ENCODE measurements around the gene HYAL3.
"Not testable (repeated sequence)": the region's sequence is repeated elsewhere in the genome, so short reads cannot be mapped to it uniquely, and the experiment has no call there.

The HYAL3 gene

GRCh38 chr3:50316657-50317242 is 17.5 kb upstream of the HYAL3 start:
- in situ Hi-C loops (cut with MboI; ENCODE audit: low sequenced_read_pairs) = no loop called here

DNA sequence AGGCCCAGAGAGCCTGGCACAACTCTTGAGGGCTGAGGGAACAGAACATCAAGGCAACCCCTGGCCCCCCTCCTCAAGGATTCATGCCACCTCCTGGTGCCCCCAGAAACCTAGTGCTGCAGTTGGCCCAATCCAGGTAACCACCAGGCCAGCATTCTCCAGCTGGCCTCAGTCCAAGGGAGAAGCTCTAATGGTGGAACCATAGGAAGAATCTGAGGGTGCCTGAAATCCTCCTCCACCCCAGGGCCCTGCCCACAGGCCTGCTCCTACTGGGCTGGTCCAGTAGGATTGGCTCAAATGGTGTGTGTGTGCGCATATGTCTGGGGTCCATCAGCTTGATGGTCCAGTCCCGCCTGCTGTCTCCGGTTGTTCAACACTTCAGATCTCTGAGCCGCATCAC is 15.6 kb upstream of the HYAL3 start:
- in situ Hi-C loops (cut with MboI; ENCODE audit: low sequenced_read_pairs) = no loop called here

DNA sequence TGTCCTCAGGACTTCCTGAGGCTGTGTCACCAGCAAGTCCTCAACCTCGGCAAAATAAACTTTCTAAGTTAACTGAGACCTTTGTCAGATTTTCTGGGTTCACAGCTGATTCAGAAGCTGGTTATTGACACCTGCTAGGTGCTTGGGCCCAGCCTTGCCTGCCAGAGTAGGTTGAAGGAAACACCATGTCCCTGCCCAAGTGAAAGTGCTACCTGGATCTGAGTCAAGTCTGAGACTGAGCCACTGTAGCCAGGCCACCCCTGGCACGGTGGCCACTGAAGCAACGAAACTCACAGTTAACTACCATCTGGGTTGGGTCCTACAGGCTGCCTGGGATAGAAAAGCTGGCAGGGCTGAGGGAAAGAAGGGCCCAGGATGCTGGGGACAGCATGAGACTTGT is 15.1 kb upstream of the HYAL3 start:
- in situ Hi-C loops (cut with MboI; ENCODE audit: low sequenced_read_pairs) = no loop called here

GRCh38 chr3:50312041-50312440 is 12.8 kb upstream of the HYAL3 start:
- in situ Hi-C loops (cut with MboI; ENCODE audit: low sequenced_read_pairs) = not testable (repeated sequence)

GRCh38 chr3:50304601-50305000 is 5.4 kb upstream of the HYAL3 start:
- in situ Hi-C loops (cut with MboI; ENCODE audit: low sequenced_read_pairs) = no loop called here

DNA sequence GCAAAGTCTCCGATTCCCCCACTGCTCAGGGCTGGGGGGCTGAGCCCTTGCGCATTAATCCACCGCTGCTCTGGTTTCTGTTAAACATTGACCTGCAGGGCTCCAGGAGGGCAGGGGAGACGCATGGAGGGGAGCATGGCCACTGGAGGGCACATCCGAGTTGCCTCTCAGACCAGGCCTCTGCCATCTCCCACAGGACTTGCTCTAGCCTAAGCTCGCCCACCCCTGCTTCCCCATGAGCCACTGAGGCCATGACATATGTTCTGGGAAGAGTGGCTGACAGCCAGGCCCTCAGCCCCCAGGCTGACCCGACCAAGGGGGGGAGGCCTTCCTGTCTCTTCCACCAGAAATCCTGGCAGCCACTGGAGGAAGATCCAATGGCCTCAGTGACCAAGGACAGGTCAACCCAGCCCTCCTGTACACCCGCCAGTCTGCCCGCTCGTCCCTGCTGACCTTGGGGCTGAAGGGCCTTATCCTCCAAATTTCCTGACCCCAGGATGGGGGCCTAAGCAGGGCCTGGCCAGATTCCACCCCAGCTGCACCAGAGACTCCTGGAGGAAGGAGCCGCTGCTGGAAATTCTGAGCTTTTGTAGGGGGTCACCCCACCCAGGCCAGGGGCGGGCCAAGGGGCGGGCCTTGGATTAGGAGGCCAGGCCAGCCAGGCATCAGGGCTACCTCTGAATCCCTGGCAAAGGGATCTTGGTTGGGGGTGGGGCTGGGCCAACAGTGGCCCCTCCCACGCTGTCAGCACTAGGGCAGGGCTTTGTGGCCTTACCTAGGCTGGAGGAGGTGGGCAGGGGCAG is 4.0 kb upstream of the HYAL3 start, which contains the start of gene HYAL1:
HYAL1 (minus strand) TSS at position 562 of the 803 bp plus-strand sequence. CDS start 618 bp downstream, outside the sequence.
- in situ Hi-C loops (cut with MboI; ENCODE audit: low sequenced_read_pairs) = no loop called here

- in situ Hi-C loops (cut with MboI; ENCODE audit: low sequenced_read_pairs) = no loop called here
Measured at GRCh38 chr3:50302095-50303012, 3.1 kb upstream of the HYAL3 start.

DNA sequence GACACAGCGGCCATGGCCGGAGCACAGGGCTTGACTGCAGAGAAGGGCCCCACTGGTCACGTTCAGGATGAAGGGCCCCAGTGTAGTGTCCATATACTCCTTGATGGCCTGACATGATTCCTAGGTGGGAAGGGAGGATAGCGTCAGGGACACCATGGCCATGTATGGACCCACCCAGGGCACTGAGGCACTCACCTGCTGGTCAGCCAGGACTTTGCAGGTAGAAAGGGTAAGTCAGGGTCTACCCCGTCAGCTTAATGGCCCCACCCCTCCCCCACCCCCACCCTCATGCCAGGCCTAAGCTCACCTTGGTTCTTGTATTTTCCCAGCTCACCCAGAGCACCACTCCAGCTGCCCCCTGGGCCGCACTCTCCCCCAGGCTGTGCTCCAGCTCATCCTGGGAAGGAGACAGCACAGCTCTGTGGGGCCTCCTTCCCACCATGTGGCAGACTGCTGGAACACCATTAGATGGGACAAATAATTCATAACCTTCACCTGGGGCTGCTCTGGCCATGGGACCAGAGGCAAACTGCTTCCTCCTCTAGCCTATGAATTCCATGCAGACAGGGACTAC is 1.6 kb upstream of the HYAL3 start:
- in situ Hi-C loops (cut with MboI; ENCODE audit: low sequenced_read_pairs) = no loop called here

GRCh38 chr3:50299929-50300680 is 900 bp upstream of the HYAL3 start:
- in situ Hi-C loops (cut with MboI; ENCODE audit: low sequenced_read_pairs) = no loop called here

DNA sequence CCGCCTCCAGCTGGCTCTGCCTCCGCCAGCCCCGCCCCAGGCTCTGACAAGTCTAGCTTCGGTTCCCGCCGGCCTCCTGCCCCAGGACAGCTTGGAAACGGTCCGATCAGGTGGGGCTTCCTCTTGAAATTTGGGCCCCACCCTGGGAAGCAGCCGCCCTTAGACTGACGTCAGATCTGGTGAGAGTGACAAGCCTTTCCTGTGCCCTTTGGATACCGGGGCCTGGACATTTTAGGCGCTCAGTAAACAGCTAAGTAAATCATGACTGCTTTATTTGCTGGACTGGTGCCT is 378 bp upstream of the HYAL3 start:
- in situ Hi-C loops (cut with MboI; ENCODE audit: low sequenced_read_pairs) = no loop called here

- in situ Hi-C loops (cut with MboI; ENCODE audit: low sequenced_read_pairs) = no loop called here
Measured at GRCh38 chr3:50297896-50298725, 1.1 kb downstream of the HYAL3 start.

GRCh38 chr3:50297384-50297775 is 1.8 kb downstream of the HYAL3 start:
- in situ Hi-C loops (cut with MboI; ENCODE audit: low sequenced_read_pairs) = no loop called here

DNA sequence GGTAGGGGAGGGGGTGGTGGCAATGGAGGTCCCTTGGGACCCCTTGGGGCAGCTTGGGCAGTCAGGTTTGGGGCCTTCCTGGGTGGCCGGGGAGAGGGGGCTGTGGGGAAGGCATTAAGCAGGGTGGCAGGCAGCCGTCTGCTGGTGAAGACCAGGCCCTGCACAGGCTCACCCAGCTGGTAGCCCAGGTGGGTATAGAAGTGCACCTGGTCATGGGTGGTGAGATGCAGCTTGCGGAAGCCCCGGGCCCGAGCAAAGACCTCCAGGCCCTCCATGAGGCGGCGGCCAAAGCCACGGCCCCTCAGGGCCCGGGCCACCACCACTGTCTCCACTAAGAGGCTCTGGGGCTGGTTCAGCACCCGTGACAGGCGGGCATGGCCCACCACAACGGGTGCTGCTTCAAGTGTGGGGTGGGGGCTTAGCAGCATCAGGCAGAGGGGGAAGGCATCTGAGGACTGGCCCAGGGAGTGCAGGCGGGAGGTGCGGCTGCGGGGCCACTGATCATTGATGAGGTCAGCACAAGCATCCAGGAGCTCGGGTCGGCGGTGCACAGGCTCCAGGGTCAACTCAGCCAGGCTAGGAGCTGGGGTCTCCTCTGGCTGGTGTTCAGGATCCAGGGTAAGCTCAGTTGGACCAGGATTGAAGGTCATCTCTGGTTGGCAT is 2.4 kb downstream of the HYAL3 start:
- in situ Hi-C loops (cut with MboI; ENCODE audit: low sequenced_read_pairs) = no loop called here

DNA sequence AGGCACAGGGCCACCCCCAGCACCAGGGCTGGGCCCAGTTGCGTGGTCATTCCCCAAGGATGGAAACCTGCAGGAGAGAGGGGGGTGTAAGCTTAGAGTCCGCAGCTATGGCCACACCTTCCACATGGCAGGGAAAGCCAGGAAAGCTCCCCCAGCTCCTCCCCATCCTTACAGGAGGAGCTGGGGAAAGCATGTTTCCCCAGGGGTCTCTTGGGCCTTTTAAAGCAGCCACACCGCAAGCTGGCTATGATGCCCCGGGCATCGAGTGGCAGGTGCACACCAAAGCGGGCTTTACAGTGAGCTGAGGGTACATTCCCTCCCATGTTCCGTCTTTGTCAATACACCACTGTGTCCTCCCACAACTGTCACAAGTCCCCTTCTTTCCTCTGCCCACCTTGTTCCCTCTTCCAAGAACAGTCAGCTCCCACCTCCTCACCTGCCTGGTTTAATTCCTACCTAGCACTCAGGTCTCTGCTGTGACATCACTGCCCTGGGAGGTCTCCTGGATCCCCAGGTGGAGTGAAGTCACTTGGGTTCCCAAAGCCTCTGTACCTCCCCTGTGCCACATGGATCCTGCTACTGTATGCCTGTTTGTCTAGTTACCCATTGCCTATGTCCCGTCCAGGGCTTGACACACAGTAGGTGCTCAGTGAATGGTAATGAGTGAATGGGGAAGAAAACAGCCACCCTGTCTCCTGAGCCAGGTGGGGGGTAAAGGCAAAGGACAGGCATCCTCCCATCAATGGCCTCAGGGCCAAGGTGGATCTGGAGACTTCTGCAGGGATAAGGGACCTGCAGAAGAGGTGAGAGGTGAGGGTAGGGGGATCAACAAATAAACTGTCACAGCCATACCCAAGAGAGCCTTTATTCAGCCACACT is 3.4 kb downstream of the HYAL3 start:
- in situ Hi-C loops (cut with MboI; ENCODE audit: low sequenced_read_pairs) = no loop called here

- in situ Hi-C loops (cut with MboI; ENCODE audit: low sequenced_read_pairs) = no loop called here
Measured at GRCh38 chr3:50294492-50295403, 4.5 kb downstream of the HYAL3 start.

- in situ Hi-C loops (cut with MboI; ENCODE audit: low sequenced_read_pairs) = no loop called here
Measured at GRCh38 chr3:50294089-50294488, 5.1 kb downstream of the HYAL3 start.

DNA sequence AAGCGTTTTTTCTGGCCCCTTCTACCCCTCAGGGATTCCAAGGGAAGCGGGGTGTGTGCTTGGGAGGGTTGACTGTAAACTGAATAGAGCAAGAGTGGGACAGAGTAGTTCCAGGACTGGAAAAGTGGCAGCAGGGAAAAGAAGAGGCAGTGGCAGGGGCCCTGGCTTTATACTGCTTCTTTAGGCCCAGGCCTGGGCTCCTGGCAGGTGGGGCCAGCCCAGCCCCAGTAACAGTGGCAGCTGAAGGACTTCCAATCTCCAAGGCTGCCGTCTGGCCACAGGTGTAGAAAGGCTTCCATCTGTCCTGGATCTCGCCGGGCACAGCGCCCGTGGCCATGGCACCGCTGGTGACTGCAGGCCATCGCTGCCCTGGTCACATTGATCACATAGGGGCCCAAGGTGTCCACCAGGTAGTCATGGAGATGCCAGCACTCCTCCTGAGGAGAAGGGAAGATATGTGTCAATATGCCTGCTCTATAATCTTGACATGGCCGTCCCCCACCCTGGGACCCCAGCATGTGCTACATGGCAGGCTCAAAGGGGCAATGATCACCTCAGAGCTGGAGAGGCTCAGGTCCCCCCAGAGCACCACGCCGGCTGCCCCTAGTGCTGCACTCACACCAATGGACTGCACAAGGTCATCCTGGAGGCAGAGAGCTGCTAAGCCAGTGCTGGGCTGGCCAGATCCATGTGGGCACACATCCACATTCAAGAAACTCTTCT is 6.0 kb downstream of the HYAL3 start:
- in situ Hi-C loops (cut with MboI; ENCODE audit: low sequenced_read_pairs) = no loop called here

Measured in HL-60/S4 treated with phorbol 12-myristate 13-acetate at 8.2 ng/mL for 4 days and 3 days (cell line).